ENCODE measurements around the gene WBP2NL. TPM values are rescaled to one million over a fixed set of nuclear protein-coding genes. Genes with fewer than 3 reads are reported as not detected.

Gene WBP2NL
- total and polyA plus RNA-seq, 2 of the 8 experiments (the other 6 are each of a cell fraction or from before 2014, with no cell fraction given), result not detected

- H2BK20ac ChIP-seq (ENCODE audit: low read length), result no peak overlapping the region
- no peak overlapping the region for H3K27ac ChIP-seq (ENCODE audit: low read depth, low read length)
- peak overlapping the region; percentile 76; the same call in 1 of the 2 replicates for H2AFZ ChIP-seq (ENCODE audit: low read length)
- peaks cover 0 to 2% of the 10 kb centered on the region in 2 experiments for H4K20me1 ChIP-seq (replicated peaks in 1 of 2; ENCODE audit: control insufficient read depth in 1 of 2, insufficient read depth in 2 of 2, low read length in 2 of 2)
- H2BK5ac ChIP-seq (ENCODE audit: low read depth, low read length), result no peak overlapping the region
- FAIRE-seq, result no peak
- peak overlapping the region; percentile 39; the same call in 1 of the 2 replicates for H2BK12ac ChIP-seq (ENCODE audit: low read depth, low read length)
- 57% methylated on average over 16 of the region's 23 CpGs; no CpG with 5 or more reads in 1 of the 2 experiments for WGBS, 2 experiments (ENCODE audit: extremely low coverage in 1 of 2, insufficient coverage in 1 of 2, insufficient read length in 1 of 2, insufficient replicate concordance in 2 of 2, low coverage in 1 of 2, low lambda C conversion rate in 2 of 2, missing lambda C conversion rate in 1 of 2)
- H3K4me2 ChIP-seq (ENCODE audit: insufficient read depth in 1 of 2, low read depth in 2 of 2, low read length in 2 of 2), result peak overlapping the region; percentile 24 to 85
- ChIA-PET CTCF (ENCODE audit: partially characterized antibody) (interaction anchor here (0.5 to 2.7 kb wide), 11 partner anchors 9 to 159 kb away, joined by 3 to 11 read pairs (median 4); no protein-coding TSS in a partner anchor), POLR2A (ENCODE audit: partially characterized antibody) (interaction anchor here (0.6 to 2.1 kb wide), 4 partner anchors 9 to 144 kb away, joined by 3 to 11 read pairs (median 3); partner anchors contain the start of gene CENPM)
- H3K4me1 ChIP-seq (replicated peaks in 1 of 4; ENCODE audit: control insufficient read depth in 3 of 4, insufficient read depth in 4 of 4, low read length in 3 of 4), result peaks cover 0 to 8% (median 6%) of the 10 kb centered on the region in 4 experiments; a peak in 5 of 7 replicates
- H3K23me2 ChIP-seq (ENCODE audit: low read depth, low read length), result peaks cover 5% of the 10 kb centered on the region; the same call in 1 of the 2 replicates
- no peak overlapping the region for H3K56ac ChIP-seq (replicated peaks; ENCODE audit: insufficient read length, low read depth, low read length)
- H3K79me1 ChIP-seq (ENCODE audit: low read depth, low read length), result no peaks in the 10 kb centered on the region
- no peaks in the 10 kb centered on the region for H3K79me2 ChIP-seq (ENCODE audit: control insufficient read depth in 1 of 2, insufficient read depth in 2 of 2, low read length in 2 of 2)
- H2AK5ac ChIP-seq (ENCODE audit: low read depth, low read length), result no peak overlapping the region
- no peaks in the 10 kb centered on the region for H3K9me3 ChIP-seq (ENCODE audit: insufficient read depth in 2 of 2, low read depth in 1 of 2, low read length in 1 of 2)
- H3K14ac ChIP-seq (ENCODE audit: insufficient read length), result no peak overlapping the region
- no peak overlapping the region for H4K5ac ChIP-seq (ENCODE audit: insufficient read length, low read depth, low read length)
- H3K9ac ChIP-seq (replicated peaks in 1 of 4; ENCODE audit: extremely low read depth in 1 of 4, low read depth in 3 of 4, low read length in 3 of 4), result peak overlapping the region in 1 of 4 experiments; percentile 43; a peak in 2 of 7 replicates
- no peak overlapping the region for H4K91ac ChIP-seq (replicated peaks; ENCODE audit: insufficient read length, low read length)
- H2BK15ac ChIP-seq (ENCODE audit: low read length), result peak overlapping the region; percentile 81; the same call in 1 of the 2 replicates
- no peak overlapping the region for H3K23ac ChIP-seq (ENCODE audit: insufficient read length)
- no peaks in the 10 kb centered on the region for H3K36me3 ChIP-seq (ENCODE audit: control insufficient read depth in 2 of 4, insufficient read depth in 4 of 4, low read length in 3 of 4)
- DNase-seq (ENCODE audit: low read depth in 1 of 2, low spot score in 2 of 2), result no peak
- H2BK120ac ChIP-seq (replicated peaks; ENCODE audit: low read depth, low read length), result no peak overlapping the region
- H4K8ac ChIP-seq (ENCODE audit: extremely low read depth, insufficient read depth, low read length), result peak overlapping the region; percentile 94; the same call in 1 of the 2 replicates
- TF ChIP-seq KDM1A (IDR thresholded peaks at IDR 0.05; ENCODE audit: borderline replicate concordance, low read length), result peak; percentile 75; the same call in 1 of the 2 replicates
- TF ChIP-seq ATF2 (IDR thresholded peaks at IDR 0.05; ENCODE audit: low read length), result no peak
- peak; percentile 23 for TF ChIP-seq KDM4A (IDR thresholded peaks at IDR 0.05; ENCODE audit: low read depth, low read length, severe bottlenecking)
- TF ChIP-seq TAF1 (IDR thresholded peaks at IDR 0.05; ENCODE audit: low read depth, low read length), result peak; percentile 52; the same call in 1 of the 2 replicates
- peak overlapping the region; percentile 75; the same call in 1 of the 2 replicates for H3K18ac ChIP-seq (ENCODE audit: extremely low read depth, low read length)
- H3K4me3 ChIP-seq (ENCODE audit: extremely low read depth in 1 of 4, insufficient read depth in 2 of 4, low read depth in 3 of 4, low read length in 4 of 4), result peak overlapping the region; percentile 14 to 49 (median 16); a peak in 7 of 8 replicates
- peaks cover 0 to 3% (median 1%) of the 10 kb centered on the region in 4 experiments; a peak in 2 of 7 replicates for H3K27me3 ChIP-seq (replicated peaks in 1 of 4; ENCODE audit: control insufficient read depth in 3 of 4, extremely low read depth in 1 of 4, insufficient read depth in 3 of 4, low read length in 3 of 4)
- no peak overlapping the region for H3K4ac ChIP-seq (replicated peaks; ENCODE audit: insufficient read length, low read depth, low read length)
Observed at GRCh38 chr22:41957941-41958556, 40.5 kb upstream of the WBP2NL start.

Measured in H1 (cell line).